ENCODE measurements around the gene APBB3.

APBB3 gene

GRCh38 chr5:140550147-140551079 lies 14.0 kb downstream of the APBB3 start:
- DNase-seq: no peak

DNA sequence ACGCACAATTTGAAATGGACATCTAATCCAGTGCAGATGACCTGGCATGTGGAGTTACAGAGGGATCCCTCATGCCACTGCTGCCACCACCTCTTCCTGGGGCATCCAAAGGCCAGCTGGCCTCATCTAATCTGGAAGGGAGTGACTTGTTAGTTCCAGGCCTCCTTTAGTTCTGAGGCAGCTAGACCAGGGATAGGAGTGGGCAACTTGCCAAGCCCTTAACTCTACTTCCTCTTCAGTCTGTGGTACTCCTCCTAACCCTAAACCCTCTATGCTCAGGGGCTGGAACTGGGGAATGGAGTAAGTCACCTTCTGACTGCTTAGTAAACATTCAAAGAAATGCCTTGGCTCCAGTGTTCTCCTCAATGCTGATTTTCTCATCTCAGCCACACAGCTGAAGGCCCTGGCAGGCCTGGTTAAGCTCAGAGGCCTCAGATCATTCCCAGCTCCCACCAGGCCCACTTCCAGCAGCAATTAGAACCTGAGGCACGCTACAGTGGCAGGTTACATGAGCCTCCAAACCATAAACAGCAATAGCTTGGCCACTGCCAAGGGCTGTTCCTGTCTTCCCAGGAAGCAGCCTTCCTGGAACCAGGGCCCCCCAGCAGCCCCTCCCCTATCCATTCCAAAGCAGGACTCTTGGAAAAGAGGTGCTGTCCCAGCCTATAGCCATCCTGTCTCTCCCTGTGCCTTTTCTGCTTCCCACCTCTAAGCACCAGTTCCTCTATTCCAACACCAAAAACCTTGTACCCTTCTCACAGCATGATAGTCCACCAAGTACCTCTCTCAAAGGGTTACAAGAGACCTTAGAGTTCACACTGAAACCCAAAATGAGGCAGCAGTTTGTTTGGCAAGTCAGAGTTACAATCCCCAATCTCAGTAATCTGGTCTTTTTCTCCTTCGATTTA lies 14.9 kb downstream of the APBB3 start:
- DNase-seq: no peak

GRCh38 chr5:140548791-140549190 lies 15.6 kb downstream of the APBB3 start:
- DNase-seq: no peak

- no peak for DNase-seq
Measured at GRCh38 chr5:140548300-140548688, 16.1 kb downstream of the APBB3 start.

- DNase-seq: no peak
Measured at GRCh38 chr5:140547508-140548299, 16.7 kb downstream of the APBB3 start, which contains the start of gene EIF4EBP3. TSS of gene EIF4EBP3 (plus strand) at chr5:140547662. CDS start at chr5:140547738, 76 bp downstream.

- DNase-seq: no peak
Measured at GRCh38 chr5:140546851-140547507, 17.4 kb downstream of the APBB3 start.

DNA sequence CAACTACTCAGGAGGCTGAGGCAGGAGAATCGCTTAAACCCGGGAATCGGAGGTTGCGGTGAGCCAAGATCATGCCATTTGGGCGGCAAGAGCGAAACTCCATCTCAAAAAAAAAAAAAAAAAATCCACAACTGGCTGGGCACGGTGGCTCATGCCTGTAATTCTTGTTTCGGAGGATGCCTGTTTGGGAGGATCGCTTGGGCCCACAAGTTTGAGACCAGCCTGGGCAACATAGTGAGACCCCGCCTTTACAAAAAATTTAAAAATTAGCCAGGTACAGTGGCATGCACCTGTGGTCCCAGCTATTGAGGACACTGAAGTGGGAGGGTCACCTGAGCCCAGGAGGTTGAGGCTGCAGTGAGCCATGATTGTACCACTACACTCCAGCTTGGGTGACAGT lies 18.8 kb downstream of the APBB3 start:
- DNase-seq: no peak

- no peak for DNase-seq
Measured at GRCh38 chr5:140544986-140545385, 19.4 kb downstream of the APBB3 start.

- DNase-seq: no peak
Measured at GRCh38 chr5:140542972-140543371, 21.4 kb downstream of the APBB3 start.

DNA sequence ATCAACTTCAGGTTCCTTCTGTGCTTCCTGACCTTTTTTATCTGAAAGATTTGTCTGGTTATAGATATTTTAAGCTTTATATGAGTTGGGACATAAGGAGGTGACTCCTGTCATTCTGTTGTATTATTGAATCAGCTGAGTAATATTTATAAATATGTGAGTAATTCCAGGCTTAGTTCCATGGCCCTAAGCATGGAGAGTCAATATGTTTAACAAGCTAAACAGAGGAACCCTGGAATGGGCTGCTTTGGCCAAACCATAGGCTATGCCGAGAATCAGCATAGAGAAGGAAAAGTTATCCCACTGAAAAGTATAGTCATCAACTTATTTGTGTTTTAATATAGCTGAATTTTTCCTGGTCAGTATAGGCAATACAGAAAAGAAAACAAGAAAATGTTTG lies 24.2 kb downstream of the APBB3 start:
- no peak for DNase-seq

GRCh38 chr5:140524003-140524402 lies 40.4 kb downstream of the APBB3 start:
- DNase-seq: no peak

GRCh38 chr5:140513124-140513523 lies 51.3 kb downstream of the APBB3 start:
- DNase-seq: no peak

GRCh38 chr5:140509898-140510297 lies 54.5 kb downstream of the APBB3 start:
- DNase-seq: no peak

All from DMS79 treated with DMSO at 0.1 percent for 48 hours (cell line).